Brain microvascular endothelial cell (primary cell): Measurements from ENCODE around the gene CD72.
"Not testable (repeated sequence)": the region's sequence is repeated elsewhere in the genome, so short reads cannot be mapped to it uniquely, and the experiment has no call there.

Experiments
- DNase-seq: peaks from one replicate; pipeline ENCODE4 v3.0.0-alpha.2; 2020
- H3K27ac ChIP-seq: fragments of 250-450 bp; sonication (Bioruptor Pico); 2 replicates; pipeline ENCODE4 v1.5.1; 2020; ENCODE audit warnings: mild to moderate bottlenecking, moderate library complexity
- H3K27me3 ChIP-seq: fragments of 250-450 bp; sonication (Bioruptor Pico); replicated peaks from 2 replicates; pipeline ENCODE4 v1.5.1; 2020; ENCODE audit warnings: mild to moderate bottlenecking
- H3K36me3 ChIP-seq: fragments of 250-450 bp; sonication (Bioruptor Pico); replicated peaks from 2 replicates; pipeline ENCODE4 v1.5.1; 2020; ENCODE audit warnings: mild to moderate bottlenecking
- H3K4me3 ChIP-seq: 2 replicates; pipeline ENCODE4 v1.5.1; 2011; ENCODE audit warnings: low read depth, mild to moderate bottlenecking, control low read depth, low read length, moderate library complexity
- CTCF ChIP-seq: IDR thresholded peaks from 2 replicates; pipeline ENCODE4 v1.5.1; 2011; ENCODE audit warnings: low read depth, mild to moderate bottlenecking, moderate library complexity, low read length, control low read depth, inconsistent platforms; ENCODE audit errors: missing control alignments
- in situ Hi-C: cut with HindIII; loops from 2 replicates; pipeline ENCODE4 v1.10.0; 2017; ENCODE audit warnings: low sequenced_read_pairs, low pct_ligation_motif_present

The CD72 gene

GRCh38 chr9:35618854-35619799 is 914 bp upstream of the CD72 start:
- DNase-seq: no peak
- in situ Hi-C loops: no loop called here
- Histone ChIP-seq H3K36me3 (no peaks in the 10 kb centered on the region), H3K4me3 (no peak overlapping the region), H3K27ac (no peak overlapping the region), H3K27me3 (peaks cover 13% of the 10 kb centered on the region)
- no peak for TF ChIP-seq CTCF

- in situ Hi-C loops: no loop called here
- TF ChIP-seq CTCF: no peak
- H3K27me3 ChIP-seq: peaks cover 13% of the 10 kb centered on the region
- H3K27ac ChIP-seq: no peak overlapping the region
- H3K36me3 ChIP-seq: no peaks in the 10 kb centered on the region
- no peak overlapping the region for H3K4me3 ChIP-seq
- no peak for DNase-seq
Observed at GRCh38 chr9:35617548-35617947, 665 bp downstream of the CD72 start.

DNA sequence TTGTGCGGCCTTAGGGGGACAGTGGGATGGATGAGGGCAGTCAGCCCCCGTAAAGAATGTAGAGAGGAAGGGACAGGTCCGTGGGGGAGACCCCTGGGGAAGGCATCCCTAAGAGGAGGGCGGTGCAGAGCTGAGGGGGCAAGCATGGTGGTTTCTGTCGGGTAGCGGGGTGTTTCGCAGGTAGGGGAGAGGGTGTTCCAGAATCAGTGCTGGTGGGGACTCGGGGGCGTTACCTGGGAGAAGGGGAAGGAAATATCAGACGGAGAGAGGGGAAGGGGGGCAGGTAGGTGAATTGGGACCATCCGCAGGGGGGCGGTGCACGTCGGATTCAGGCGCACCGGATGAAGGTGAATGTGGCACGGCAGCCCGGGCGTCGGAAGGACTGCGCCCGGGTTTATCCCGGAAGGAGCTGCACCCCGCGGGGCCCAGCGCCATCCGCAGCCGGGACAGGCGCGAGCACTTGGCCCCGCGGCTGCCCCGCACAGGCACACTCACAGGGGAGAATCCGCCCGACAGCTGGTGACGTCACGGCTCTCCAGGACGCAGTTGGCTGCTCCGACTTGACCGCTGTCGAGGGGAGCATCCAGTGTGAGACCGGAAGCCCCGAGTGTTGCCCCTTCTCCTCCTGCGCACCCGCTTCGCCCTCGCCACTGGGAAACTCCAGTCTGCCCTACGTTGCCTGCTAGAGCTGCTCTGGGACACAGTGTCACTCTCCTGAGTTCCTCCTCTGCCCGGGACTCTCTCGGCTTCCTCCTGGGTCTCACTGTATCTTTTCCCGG is 1.3 kb downstream of the CD72 start:
- peak; percentile 19 for TF ChIP-seq CTCF
- Histone ChIP-seq H3K4me3 (peak overlapping the region; percentile 41), H3K36me3 (no peaks in the 10 kb centered on the region), H3K27me3 (peaks cover 13% of the 10 kb centered on the region), H3K27ac (no peak overlapping the region)
- peak; percentile 43 for DNase-seq
- in situ Hi-C loops: no loop called here

DNA sequence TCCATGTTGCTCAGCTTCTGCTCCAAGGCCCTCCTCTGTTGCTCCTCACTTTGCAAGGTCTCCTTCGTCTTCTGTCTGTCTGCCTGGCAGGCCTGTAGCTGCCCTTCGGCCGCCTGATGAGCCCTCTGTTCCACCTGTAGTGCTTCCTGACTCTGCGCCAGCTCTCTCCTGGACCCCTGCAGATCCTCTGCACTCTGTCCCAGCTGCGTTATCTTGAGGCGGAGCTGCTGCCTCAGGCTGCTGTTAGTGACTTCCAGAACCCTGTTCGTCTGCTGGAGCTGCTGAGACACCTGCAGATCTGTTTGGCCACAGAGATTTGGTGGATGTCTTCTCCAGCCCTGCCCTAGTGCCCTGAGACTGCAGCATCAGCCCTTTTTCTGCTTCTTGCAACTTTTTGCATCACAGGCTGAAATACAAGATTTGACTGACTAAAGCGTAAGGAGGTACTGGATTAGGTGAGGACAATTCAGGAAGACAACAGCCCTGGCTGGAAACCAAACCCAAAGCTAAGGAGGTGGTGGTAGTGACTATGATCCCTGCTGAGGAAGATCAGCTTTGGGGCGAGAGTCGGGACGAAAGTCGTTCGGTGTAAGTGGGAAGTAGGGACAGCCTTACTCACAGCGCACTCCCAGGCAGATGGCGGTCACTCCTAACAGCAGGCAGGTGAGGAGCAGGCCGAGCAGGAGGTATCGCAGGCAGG is 2.1 kb downstream of the CD72 start:
- Histone ChIP-seq H3K4me3 (no peak overlapping the region), H3K36me3 (no peaks in the 10 kb centered on the region), H3K27me3 (peaks cover 13% of the 10 kb centered on the region), H3K27ac (no peak overlapping the region)
- in situ Hi-C loops: no loop called here
- DNase-seq: no peak
- TF ChIP-seq CTCF: no peak

- no peak overlapping the region for H3K4me3 ChIP-seq
- no peak for TF ChIP-seq CTCF
- peaks cover 13% of the 10 kb centered on the region for H3K36me3 ChIP-seq
- H3K27me3 ChIP-seq: peaks cover 13% of the 10 kb centered on the region
- in situ Hi-C loops: no loop called here
- DNase-seq: no peak
- no peak overlapping the region for H3K27ac ChIP-seq
Observed at GRCh38 chr9:35612843-35613242, 5.4 kb downstream of the CD72 start.

- H3K36me3 ChIP-seq: peaks cover 13% of the 10 kb centered on the region
- H3K27ac ChIP-seq, DNase-seq, H3K4me3 ChIP-seq, in situ Hi-C loops: not testable (repeated sequence)
- peaks cover 13% of the 10 kb centered on the region for H3K27me3 ChIP-seq
Observed at GRCh38 chr9:35612066-35612465, 6.1 kb downstream of the CD72 start.
